ENCODE results near the gene VPS37B.
"Not testable (repeated sequence)": the region's sequence is repeated elsewhere in the genome, so short reads cannot be mapped to it uniquely, and the experiment has no call there.

VPS37B gene

GRCh38 chr12:122895704-122896636 lies at the start of gene VPS37B:
Gene VPS37B, minus strand, starts transcription at chr12:122896124. Its CDS starts 62 bp downstream, at chr12:122896062.
- Histone ChIP-seq H3K4me3 (ENCODE audit: insufficient read length, low read depth) (peak within 1 kb of the TSS; percentile 91), H3K9ac (ENCODE audit: insufficient read length, low read depth) (peak within 1 kb of the TSS; percentile 94), H3K36me3 (ENCODE audit: insufficient read depth, insufficient read length, low read length) (peaks cover 15% of the 10 kb centered on the region), H3K4me1 (ENCODE audit: insufficient read depth, insufficient read length) (no peaks in the 10 kb centered on the region), H3K27me3 (ENCODE audit: insufficient read depth, insufficient read length) (no peaks in the 10 kb centered on the region), H3K9me3 (ENCODE audit: insufficient read depth, low read length) (no peaks in the 10 kb centered on the region)
- TF ChIP-seq ZNF274 (IDR thresholded peaks at IDR 0.05; ENCODE audit: low read depth, low read length): no peak
- TF ChIP-seq SUZ12 (IDR thresholded peaks at IDR 0.05; ENCODE audit: extremely low read depth, insufficient read depth, insufficient read length): no peak
- TF ChIP-seq YY1 (IDR thresholded peaks at IDR 0.05; ENCODE audit: insufficient read depth, insufficient read length): no peak
- DNase-seq (ENCODE audit: low read depth, low spot score): peak; percentile 63

DNA sequence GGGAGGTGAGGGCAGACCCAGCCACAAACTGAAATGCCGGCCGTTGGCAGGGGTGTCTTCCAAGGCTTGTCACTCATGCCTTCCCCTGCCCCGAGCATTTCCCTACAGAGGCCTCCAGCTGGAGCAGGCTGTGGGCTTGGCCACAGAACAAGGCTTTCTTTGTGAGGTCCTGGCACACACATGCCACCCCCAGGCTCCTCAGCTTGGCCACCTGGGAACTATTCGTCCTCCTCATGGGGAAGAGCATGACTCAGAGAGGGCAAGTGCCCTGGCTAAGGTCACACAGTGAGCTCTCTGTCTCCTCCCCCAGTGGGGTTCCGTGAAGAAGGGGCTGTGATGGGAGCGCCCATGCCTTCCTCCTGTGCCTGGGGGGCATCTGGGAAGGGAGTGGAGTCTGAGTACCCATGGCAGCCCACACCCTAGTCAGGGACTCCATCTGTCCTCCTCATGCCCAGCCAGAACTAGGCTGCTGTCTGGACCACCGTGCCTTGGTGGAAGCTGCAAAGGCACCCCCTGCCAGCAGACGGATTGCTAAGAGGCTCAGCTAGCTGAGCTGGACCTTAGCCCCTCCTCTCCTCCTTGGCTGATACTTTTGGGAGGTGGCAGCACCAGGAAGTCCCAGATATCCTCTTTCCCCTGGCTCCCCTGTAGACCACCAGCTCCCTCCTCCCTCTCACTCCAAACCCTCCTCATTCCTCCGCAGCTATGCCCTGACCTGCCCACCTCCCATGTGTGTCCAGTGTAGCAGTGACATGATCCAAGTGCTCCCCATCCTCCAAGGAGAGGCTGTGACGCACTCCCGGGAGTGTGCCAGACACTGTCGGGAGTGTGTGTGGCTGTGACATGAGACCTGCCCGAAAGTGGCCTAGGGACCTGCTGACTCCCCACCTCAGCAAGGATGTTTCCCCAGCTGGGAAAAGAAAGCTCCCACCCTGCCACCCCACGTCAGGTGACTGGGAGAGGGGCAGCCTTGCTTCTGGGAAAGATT lies 49.0 kb upstream of the VPS37B start:
- H3K9ac ChIP-seq (ENCODE audit: insufficient read length, low read depth): no peak overlapping the region

GRCh38 chr12:122943196-122943595 lies 47.3 kb upstream of the VPS37B start:
- H3K27me3 ChIP-seq (ENCODE audit: insufficient read depth, insufficient read length): no peaks in the 10 kb centered on the region
- no peaks in the 10 kb centered on the region for H3K36me3 ChIP-seq (ENCODE audit: insufficient read depth, insufficient read length, low read length)
- no peak overlapping the region for H3K4me3 ChIP-seq (ENCODE audit: insufficient read length, low read depth)
- TF ChIP-seq YY1 (IDR thresholded peaks at IDR 0.05; ENCODE audit: insufficient read depth, insufficient read length) (no peak), SUZ12 (IDR thresholded peaks at IDR 0.05; ENCODE audit: extremely low read depth, insufficient read depth, insufficient read length) (no peak), ZNF274 (IDR thresholded peaks at IDR 0.05; ENCODE audit: low read depth, low read length) (no peak)
- H3K9me3 ChIP-seq (ENCODE audit: insufficient read depth, low read length): no peaks in the 10 kb centered on the region
- H3K4me1 ChIP-seq (ENCODE audit: insufficient read depth, insufficient read length): peaks cover 26% of the 10 kb centered on the region
- no peak for DNase-seq (ENCODE audit: low read depth, low spot score)
- H3K9ac ChIP-seq (ENCODE audit: insufficient read length, low read depth): no peak overlapping the region

More for the DNA sequence above, 49.0 kb upstream of the VPS37B start:
- Histone ChIP-seq H3K4me1 (ENCODE audit: insufficient read depth, insufficient read length) (peaks cover 26% of the 10 kb centered on the region), H3K9me3 (ENCODE audit: insufficient read depth, low read length) (no peaks in the 10 kb centered on the region), H3K4me3 (ENCODE audit: insufficient read length, low read depth) (no peak overlapping the region), H3K27me3 (ENCODE audit: insufficient read depth, insufficient read length) (peaks cover 4% of the 10 kb centered on the region), H3K36me3 (ENCODE audit: insufficient read depth, insufficient read length, low read length) (peaks cover 2% of the 10 kb centered on the region)
- no peak for TF ChIP-seq SUZ12 (IDR thresholded peaks at IDR 0.05; ENCODE audit: extremely low read depth, insufficient read depth, insufficient read length)
- no peak for TF ChIP-seq YY1 (IDR thresholded peaks at IDR 0.05; ENCODE audit: insufficient read depth, insufficient read length)
- no peak for TF ChIP-seq ZNF274 (IDR thresholded peaks at IDR 0.05; ENCODE audit: low read depth, low read length)
- no peak for DNase-seq (ENCODE audit: low read depth, low spot score)

DNA sequence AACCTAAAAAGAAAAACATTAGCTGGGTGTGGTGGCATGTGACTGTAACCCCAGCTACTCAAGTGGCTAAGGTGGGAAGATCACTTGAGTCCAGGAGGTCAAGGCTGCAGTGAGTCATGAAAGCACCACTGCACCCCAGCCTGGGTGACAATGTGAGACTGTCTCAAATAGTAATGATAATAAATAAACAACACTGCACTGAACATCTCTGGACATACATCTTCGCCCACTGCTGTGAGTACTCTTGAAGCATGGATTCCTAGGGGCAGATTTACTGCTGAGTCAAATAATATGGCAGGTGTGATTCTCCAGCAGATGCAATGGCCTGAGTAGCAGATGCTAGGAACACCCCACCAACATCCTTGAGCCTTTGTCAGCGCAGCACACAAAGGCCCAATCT lies 46.7 kb upstream of the VPS37B start:
- H3K4me1 ChIP-seq (ENCODE audit: insufficient read depth, insufficient read length): peaks cover 26% of the 10 kb centered on the region

GRCh38 chr12:122941351-122941750 lies 45.4 kb upstream of the VPS37B start:
- not testable (repeated sequence) for H3K4me3 ChIP-seq (ENCODE audit: insufficient read length, low read depth); H3K9ac ChIP-seq (ENCODE audit: insufficient read length, low read depth); H3K27me3 ChIP-seq (ENCODE audit: insufficient read depth, insufficient read length); DNase-seq (ENCODE audit: low read depth, low spot score); H3K36me3 ChIP-seq (ENCODE audit: insufficient read depth, insufficient read length, low read length); H3K9me3 ChIP-seq (ENCODE audit: insufficient read depth, low read length)
- H3K4me1 ChIP-seq (ENCODE audit: insufficient read depth, insufficient read length): peaks cover 20% of the 10 kb centered on the region

More for the DNA sequence above, 46.7 kb upstream of the VPS37B start:
- Histone ChIP-seq H3K4me3 (ENCODE audit: insufficient read length, low read depth) (no peak overlapping the region), H3K9me3 (ENCODE audit: insufficient read depth, low read length) (no peaks in the 10 kb centered on the region), H3K9ac (ENCODE audit: insufficient read length, low read depth) (no peak overlapping the region), H3K27me3 (ENCODE audit: insufficient read depth, insufficient read length) (no peaks in the 10 kb centered on the region), H3K36me3 (ENCODE audit: insufficient read depth, insufficient read length, low read length) (peaks cover 5% of the 10 kb centered on the region)
- DNase-seq (ENCODE audit: low read depth, low spot score): no peak
- TF ChIP-seq SUZ12 (IDR thresholded peaks at IDR 0.05; ENCODE audit: extremely low read depth, insufficient read depth, insufficient read length) (no peak), YY1 (IDR thresholded peaks at IDR 0.05; ENCODE audit: insufficient read depth, insufficient read length) (no peak), ZNF274 (IDR thresholded peaks at IDR 0.05; ENCODE audit: low read depth, low read length) (no peak)

GRCh38 chr12:122939125-122939524 lies 43.2 kb upstream of the VPS37B start:
- no peak overlapping the region for H3K4me3 ChIP-seq (ENCODE audit: insufficient read length, low read depth)
- no peak for DNase-seq (ENCODE audit: low read depth, low spot score)
- H3K9me3 ChIP-seq (ENCODE audit: insufficient read depth, low read length): no peaks in the 10 kb centered on the region
- no peaks in the 10 kb centered on the region for H3K27me3 ChIP-seq (ENCODE audit: insufficient read depth, insufficient read length)
- H3K4me1 ChIP-seq (ENCODE audit: insufficient read depth, insufficient read length): peaks cover 17% of the 10 kb centered on the region
- H3K36me3 ChIP-seq (ENCODE audit: insufficient read depth, insufficient read length, low read length): peaks cover 7% of the 10 kb centered on the region
- no peak overlapping the region for H3K9ac ChIP-seq (ENCODE audit: insufficient read length, low read depth)
- TF ChIP-seq YY1 (IDR thresholded peaks at IDR 0.05; ENCODE audit: insufficient read depth, insufficient read length) (no peak), ZNF274 (IDR thresholded peaks at IDR 0.05; ENCODE audit: low read depth, low read length) (no peak), SUZ12 (IDR thresholded peaks at IDR 0.05; ENCODE audit: extremely low read depth, insufficient read depth, insufficient read length) (no peak)
